GM12891 (cell line): ENCODE results near the gene WASHC2C.
"Not testable (repeated sequence)": the region's sequence is repeated elsewhere in the genome, so short reads cannot be mapped to it uniquely, and the experiment has no call there.

Source experiments
- DNase-seq: peaks from one replicate; pipeline ENCODE4 v3.0.0; 2011; ENCODE audit warnings: low spot score; ENCODE audit not compliant: insufficient read length
- FAIRE-seq: peaks from 2 replicates; lab custom pipeline; 2011; peaks lifted over from hg19 to GRCh38; lab: Jason Lieb, UNC
- PAX5 ChIP-seq: IDR thresholded peaks from 2 replicates; pipeline ENCODE4 v1.6.1; 2011; ENCODE audit warnings: low read length, moderate library complexity, mild to moderate bottlenecking; ENCODE audit not compliant: insufficient read depth, severe bottlenecking
- POLR2A ChIP-seq: IDR thresholded peaks from 2 replicates; pipeline ENCODE4 v1.6.1; 2011; ENCODE audit warnings: low read depth, low read length, control low read depth
- POLR2AphosphoS5 ChIP-seq: IDR thresholded peaks from 2 replicates; pipeline ENCODE4 v1.6.1; 2011; ENCODE audit warnings: low read depth, low read length, control low read depth
- POU2F2 ChIP-seq: IDR thresholded peaks from 2 replicates; pipeline ENCODE4 v1.6.1; 2011; ENCODE audit warnings: low read depth, mild to moderate bottlenecking, control low read depth, low read length, moderate library complexity
- SPI1 ChIP-seq: IDR thresholded peaks from 2 replicates; pipeline ENCODE4 v1.6.1; 2011; ENCODE audit warnings: low read depth, low read length, control low read depth
- TAF1 ChIP-seq: IDR thresholded peaks from 2 replicates; pipeline ENCODE4 v1.6.1; 2011; ENCODE audit warnings: low read depth, low read length, control low read depth

WASHC2C gene

GRCh38 chr10:45811075-45811474 lies 84.0 kb downstream of the WASHC2C start:
- no peak for FAIRE-seq
- DNase-seq = no peak
- TF ChIP-seq POU2F2 (no peak), TAF1 (no peak), SPI1 (no peak), POLR2A (no peak), POLR2AphosphoS5 (no peak), PAX5 (no peak)

- FAIRE-seq, DNase-seq: not testable (repeated sequence)
Measured at GRCh38 chr10:45812959-45813358, 85.9 kb downstream of the WASHC2C start.

GRCh38 chr10:45814146-45814545 lies 87.1 kb downstream of the WASHC2C start:
- FAIRE-seq, DNase-seq: not testable (repeated sequence)

- DNase-seq (no peak), FAIRE-seq (no peak)
- TF ChIP-seq PAX5 = no peak
- TF ChIP-seq POU2F2 = no peak
- no peak for TF ChIP-seq TAF1
- TF ChIP-seq SPI1 = no peak
- no peak for TF ChIP-seq POLR2A
- TF ChIP-seq POLR2AphosphoS5 = no peak
Measured at GRCh38 chr10:45817130-45817859, 90.2 kb downstream of the WASHC2C start.

GRCh38 chr10:45817912-45818311 lies 90.8 kb downstream of the WASHC2C start:
- DNase-seq = no peak
- TF ChIP-seq POLR2AphosphoS5 (no peak), TAF1 (no peak), PAX5 (no peak), POLR2A (no peak), SPI1 (no peak), POU2F2 (no peak)
- FAIRE-seq = no peak

GRCh38 chr10:45819552-45819951 lies 92.5 kb downstream of the WASHC2C start:
- FAIRE-seq = no peak
- TF ChIP-seq PAX5 (no peak), POLR2A (no peak), TAF1 (no peak), SPI1 (no peak), POLR2AphosphoS5 (no peak), POU2F2 (no peak)
- no peak for DNase-seq

GRCh38 chr10:45820107-45820830 lies 93.2 kb downstream of the WASHC2C start:
- FAIRE-seq, DNase-seq: not testable (repeated sequence)

GRCh38 chr10:45822918-45823317 lies 95.9 kb downstream of the WASHC2C start:
- DNase-seq, FAIRE-seq: not testable (repeated sequence)
